Measurements from ENCODE around the gene NSF.
"Not testable (repeated sequence)": the region's sequence is repeated elsewhere in the genome, so short reads cannot be mapped to it uniquely, and the experiment has no call there.

DNA sequence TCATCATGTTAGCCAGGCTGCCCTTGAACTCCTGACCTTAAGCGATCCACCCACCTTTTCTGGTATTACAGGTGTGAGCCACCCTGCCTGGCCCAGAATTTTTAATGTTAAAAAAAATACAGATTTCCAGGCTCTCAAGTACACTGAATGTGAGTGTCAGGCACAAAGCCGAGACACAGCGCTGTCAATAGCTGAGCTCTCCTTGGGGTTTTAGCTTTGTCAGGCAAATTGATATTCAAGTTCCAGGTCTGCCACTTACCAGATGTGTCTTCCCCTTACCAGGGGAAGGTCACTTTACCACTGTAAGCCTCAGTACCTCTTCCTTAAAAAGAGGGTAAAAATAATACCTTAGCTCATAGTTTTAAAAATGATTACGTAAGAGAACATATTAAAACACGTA is 67.8 kb downstream of the NSF start:
- not testable (repeated sequence) for TF ChIP-seq POLR2A (IDR thresholded peaks at IDR 0.05); EP300 (IDR thresholded peaks at IDR 0.05; ENCODE audit: low read depth)
- TF ChIP-seq, protein P1, sequence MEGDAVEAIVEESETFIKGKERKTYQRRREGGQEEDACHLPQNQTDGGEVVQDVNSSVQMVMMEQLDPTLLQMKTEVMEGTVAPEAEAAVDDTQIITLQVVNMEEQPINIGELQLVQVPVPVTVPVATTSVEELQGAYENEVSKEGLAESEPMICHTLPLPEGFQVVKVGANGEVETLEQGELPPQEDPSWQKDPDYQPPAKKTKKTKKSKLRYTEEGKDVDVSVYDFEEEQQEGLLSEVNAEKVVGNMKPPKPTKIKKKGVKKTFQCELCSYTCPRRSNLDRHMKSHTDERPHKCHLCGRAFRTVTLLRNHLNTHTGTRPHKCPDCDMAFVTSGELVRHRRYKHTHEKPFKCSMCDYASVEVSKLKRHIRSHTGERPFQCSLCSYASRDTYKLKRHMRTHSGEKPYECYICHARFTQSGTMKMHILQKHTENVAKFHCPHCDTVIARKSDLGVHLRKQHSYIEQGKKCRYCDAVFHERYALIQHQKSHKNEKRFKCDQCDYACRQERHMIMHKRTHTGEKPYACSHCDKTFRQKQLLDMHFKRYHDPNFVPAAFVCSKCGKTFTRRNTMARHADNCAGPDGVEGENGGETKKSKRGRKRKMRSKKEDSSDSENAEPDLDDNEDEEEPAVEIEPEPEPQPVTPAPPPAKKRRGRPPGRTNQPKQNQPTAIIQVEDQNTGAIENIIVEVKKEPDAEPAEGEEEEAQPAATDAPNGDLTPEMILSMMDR (IDR thresholded peaks at IDR 0.05), result not testable (repeated sequence)

Measured in transverse colon (tissue), 3 donors.